HG03159 (cell line): ENCODE measurements around the gene COPS3.

Experiments used
- ATAC-seq: cut with Tn5 transposase; IDR thresholded peaks from one replicate; pipeline ENCODE4 v1.9.1; 2021; ENCODE audit warnings: mild to moderate bottlenecking, moderate library complexity; ENCODE audit not compliant: unreplicated experiment

COPS3 gene

GRCh38 chr17:17246879-17247278, 34.2 kb downstream of the COPS3 start:
- no peak for ATAC-seq

GRCh38 chr17:17243163-17243562, 37.9 kb downstream of the COPS3 start:
- ATAC-seq = no peak

- no peak for ATAC-seq
These were observed 38.8 kb downstream of the COPS3 start for GRCh38 chr17:17242246-17242645.

GRCh38 chr17:17241656-17242055, 39.4 kb downstream of the COPS3 start:
- ATAC-seq = no peak

- ATAC-seq = no peak
These were observed 41.2 kb downstream of the COPS3 start for GRCh38 chr17:17239832-17240231.

DNA sequence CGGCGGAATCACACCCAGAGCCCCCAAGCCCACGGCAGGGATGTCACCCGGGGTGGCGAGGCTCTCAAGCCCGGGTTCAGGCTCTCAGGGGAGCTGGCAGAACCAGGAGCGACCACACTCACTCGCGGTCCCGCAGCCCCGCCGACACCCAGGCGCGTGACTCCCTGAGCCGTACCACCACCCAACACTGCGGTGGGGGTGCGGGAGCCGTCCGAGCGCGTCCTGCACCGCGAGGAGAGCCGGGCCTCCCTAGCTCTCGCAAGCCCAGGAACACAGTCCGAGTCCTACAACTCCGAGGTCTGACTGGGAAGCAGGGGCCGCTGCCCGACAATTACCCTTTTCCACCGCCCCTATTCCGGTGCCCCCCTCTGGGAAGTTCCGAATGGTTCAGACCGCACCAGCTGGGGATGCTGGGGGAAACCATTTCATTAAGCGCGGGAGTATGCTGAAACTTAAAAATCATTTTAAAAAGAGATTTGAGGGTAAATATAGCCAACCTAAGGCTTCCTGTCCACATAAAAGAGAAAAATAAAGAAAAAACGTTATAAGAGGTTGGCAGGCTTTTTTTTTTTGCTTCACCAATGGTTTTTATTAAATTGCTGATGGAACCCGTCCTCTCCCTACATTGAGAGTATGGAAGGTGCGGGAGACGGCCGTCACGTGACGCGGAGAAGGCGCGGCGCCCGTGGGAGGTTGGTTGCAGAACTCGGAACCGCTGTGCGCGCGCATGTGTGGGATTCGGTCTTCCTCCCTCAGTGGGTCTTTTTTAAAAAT, 43.8 kb downstream of the COPS3 start, which contains the start of gene FLCN:
Gene FLCN (minus strand): TSS at position 143 of the 774 bp plus-strand sequence. CDS start 9,031 bp downstream, outside the sequence.
- ATAC-seq = peak; percentile 79

- peak; percentile 16 for ATAC-seq
These were observed 44.6 kb downstream of the COPS3 start for GRCh38 chr17:17236295-17237025.

DNA sequence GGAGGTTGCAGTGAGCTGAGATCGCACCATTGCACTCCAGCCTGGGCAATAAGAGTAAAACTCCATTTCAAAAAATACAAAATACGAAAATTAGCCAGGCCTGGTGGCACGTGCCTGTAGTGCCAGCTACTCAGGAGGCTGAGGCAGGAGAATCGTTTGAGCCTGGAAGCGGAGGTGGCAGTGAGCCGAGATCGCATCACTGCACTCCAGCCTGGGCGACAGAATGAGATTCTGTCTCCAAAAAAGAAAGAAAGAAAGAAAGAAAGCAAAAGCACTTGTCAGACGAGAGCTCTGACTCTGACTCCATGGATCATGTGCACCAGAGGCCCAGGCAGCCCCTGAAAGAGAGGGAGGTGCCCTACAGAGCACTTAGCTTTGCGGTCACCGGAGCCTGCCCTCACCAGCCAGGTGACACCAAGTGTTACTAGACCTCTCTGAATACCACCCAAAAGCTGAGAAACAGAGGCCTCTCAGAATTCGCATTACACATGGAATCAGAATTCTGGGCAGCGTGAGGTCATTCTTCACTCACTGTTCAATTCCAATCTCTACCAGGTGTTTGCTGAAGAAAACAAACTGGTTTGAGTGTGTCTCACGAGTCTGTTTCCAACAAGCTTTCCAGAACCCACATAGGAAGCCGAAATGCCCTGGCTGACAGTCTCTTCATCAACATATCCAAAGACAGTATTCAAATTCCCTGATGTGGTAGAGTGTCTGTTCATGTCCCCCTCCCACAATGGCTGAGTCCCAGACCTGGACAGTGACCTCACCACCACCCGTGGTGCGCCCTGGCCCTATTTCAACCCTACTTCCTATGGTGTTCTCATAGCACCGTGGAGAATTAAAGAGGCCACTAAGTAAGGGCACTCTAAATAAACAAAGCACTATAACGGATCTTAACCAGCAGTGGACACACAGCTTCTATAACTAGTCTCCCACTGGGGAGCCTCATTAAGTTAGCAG, 45.6 kb downstream of the COPS3 start:
- ATAC-seq = no peak

DNA sequence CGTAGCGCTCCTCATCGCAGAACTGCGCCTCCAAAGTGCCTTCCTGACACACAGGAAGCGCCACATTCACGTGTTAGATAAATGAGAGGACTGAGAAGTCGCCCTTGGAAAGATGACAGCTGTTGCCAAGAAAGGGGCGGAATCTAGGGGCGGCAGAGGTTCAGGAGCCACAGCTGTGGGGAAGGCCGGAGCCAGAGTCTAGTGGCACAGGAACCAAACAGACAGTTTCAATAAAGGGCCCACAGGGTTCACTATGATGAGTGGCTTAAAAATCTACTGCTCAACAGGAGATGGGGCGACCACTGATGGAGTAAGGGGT, 48.8 kb downstream of the COPS3 start:
- no peak for ATAC-seq

- no peak for ATAC-seq
These were observed 49.3 kb downstream of the COPS3 start for GRCh38 chr17:17231621-17232302.

GRCh38 chr17:17229416-17230384, 51.3 kb downstream of the COPS3 start:
- ATAC-seq = no peak

GRCh38 chr17:17228521-17229279, 52.3 kb downstream of the COPS3 start:
- ATAC-seq = no peak

- no peak for ATAC-seq
These were observed 53.2 kb downstream of the COPS3 start for GRCh38 chr17:17227608-17228520.

- no peak for ATAC-seq
These were observed 54.4 kb downstream of the COPS3 start for GRCh38 chr17:17226451-17227265.

GRCh38 chr17:17225901-17226300, 55.1 kb downstream of the COPS3 start:
- ATAC-seq = no peak

GRCh38 chr17:17224137-17224536, 56.9 kb downstream of the COPS3 start:
- no peak for ATAC-seq

- ATAC-seq = no peak
These were observed 57.3 kb downstream of the COPS3 start for GRCh38 chr17:17223736-17224135.
